MM.1S (cell line): Measurements from ENCODE around the gene MED15.

ENCODE experiments used
- EZH2phosphoT487 ChIP-seq: fragments of 300-600 bp; sonication (generic); IDR thresholded peaks from 2 replicates; pipeline ENCODE4 v1.6.1; 2018; ENCODE audit warnings: antibody characterized with exemption, low read length
- TF ChIP-seq, protein P1 (sequence below): fragments of 300-600 bp; sonication (generic); IDR thresholded peaks from 2 replicates; pipeline ENCODE4 v1.5.1; 2016; ENCODE audit warnings: antibody characterized with exemption, low read length, mixed read lengths

DNA sequence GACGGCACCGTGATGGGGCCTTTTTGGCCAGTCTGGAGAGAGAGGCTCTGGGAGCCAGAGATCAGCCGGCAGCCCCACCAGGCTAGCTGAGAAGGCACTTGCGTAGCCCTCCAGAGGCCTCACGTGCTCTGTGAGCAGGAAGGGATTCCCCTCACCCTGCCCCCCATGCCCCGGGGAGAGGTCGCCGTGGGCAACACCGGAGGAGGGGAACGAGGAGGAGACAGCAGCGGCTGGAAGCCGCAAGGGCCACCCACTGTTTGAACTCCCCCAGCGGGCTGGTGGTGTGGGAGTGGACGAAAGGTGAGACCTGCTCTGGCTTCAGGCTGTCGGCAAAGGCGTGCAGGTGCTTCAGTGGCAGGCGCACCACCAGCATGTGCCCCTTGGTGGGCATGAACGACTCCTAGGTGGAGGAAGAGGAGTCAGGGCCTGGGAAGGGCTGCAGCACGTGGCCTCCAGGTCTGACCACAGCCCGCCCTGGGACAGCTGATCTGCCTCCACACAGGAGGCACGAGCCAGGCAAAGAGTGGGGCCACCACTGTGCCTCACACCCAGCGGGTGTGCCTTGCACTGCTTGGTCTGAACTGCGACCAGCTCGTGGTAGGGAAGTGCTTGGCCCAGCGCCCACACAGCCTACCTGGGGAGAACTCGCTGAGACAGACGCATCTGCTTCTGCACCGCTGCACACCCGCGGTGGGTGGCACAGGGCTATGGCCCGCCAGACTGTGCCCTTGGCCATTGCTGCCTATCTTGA lies 99.9 kb downstream of the MED15 start:
- TF ChIP-seq, protein P1, sequence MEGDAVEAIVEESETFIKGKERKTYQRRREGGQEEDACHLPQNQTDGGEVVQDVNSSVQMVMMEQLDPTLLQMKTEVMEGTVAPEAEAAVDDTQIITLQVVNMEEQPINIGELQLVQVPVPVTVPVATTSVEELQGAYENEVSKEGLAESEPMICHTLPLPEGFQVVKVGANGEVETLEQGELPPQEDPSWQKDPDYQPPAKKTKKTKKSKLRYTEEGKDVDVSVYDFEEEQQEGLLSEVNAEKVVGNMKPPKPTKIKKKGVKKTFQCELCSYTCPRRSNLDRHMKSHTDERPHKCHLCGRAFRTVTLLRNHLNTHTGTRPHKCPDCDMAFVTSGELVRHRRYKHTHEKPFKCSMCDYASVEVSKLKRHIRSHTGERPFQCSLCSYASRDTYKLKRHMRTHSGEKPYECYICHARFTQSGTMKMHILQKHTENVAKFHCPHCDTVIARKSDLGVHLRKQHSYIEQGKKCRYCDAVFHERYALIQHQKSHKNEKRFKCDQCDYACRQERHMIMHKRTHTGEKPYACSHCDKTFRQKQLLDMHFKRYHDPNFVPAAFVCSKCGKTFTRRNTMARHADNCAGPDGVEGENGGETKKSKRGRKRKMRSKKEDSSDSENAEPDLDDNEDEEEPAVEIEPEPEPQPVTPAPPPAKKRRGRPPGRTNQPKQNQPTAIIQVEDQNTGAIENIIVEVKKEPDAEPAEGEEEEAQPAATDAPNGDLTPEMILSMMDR: no peak
- TF ChIP-seq EZH2phosphoT487: no peak
